Measurements from ENCODE around the gene CHML. TPM values are rescaled to one million over a fixed set of nuclear protein-coding genes. Genes with fewer than 3 reads are reported as not detected.

The CHML gene
- total RNA-seq, 2 donors from 2014 or later = 1.6 to 3.6 TPM

DNA sequence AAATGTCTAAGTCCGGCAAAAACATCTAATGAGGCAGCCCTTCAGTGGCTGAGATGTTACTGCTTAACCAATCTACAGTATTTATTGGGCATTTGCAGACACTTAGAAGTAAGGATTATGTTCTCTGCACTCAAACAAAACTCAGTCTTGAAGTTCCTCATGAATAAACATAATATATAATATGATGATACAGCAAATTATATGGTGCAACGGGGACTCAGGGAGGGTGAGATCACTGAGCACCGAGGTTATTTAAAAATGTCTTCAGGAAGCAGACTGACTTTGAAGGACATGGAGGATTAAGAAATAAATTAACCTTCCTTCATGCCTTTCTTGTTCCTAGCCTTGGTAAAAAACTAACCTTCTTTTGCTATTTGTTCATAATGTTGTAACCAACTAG is 39.8 kb upstream of the CHML start:
- no peaks in the 10 kb centered on the region for H3K9me3 ChIP-seq
- TF ChIP-seq, protein P1, sequence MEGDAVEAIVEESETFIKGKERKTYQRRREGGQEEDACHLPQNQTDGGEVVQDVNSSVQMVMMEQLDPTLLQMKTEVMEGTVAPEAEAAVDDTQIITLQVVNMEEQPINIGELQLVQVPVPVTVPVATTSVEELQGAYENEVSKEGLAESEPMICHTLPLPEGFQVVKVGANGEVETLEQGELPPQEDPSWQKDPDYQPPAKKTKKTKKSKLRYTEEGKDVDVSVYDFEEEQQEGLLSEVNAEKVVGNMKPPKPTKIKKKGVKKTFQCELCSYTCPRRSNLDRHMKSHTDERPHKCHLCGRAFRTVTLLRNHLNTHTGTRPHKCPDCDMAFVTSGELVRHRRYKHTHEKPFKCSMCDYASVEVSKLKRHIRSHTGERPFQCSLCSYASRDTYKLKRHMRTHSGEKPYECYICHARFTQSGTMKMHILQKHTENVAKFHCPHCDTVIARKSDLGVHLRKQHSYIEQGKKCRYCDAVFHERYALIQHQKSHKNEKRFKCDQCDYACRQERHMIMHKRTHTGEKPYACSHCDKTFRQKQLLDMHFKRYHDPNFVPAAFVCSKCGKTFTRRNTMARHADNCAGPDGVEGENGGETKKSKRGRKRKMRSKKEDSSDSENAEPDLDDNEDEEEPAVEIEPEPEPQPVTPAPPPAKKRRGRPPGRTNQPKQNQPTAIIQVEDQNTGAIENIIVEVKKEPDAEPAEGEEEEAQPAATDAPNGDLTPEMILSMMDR (IDR thresholded peaks at IDR 0.05) = no peak
- no peaks in the 10 kb centered on the region for H3K27me3 ChIP-seq
- DNase-seq (no peak), ATAC-seq (no peak)
- intact Hi-C loops (cut with DNase I) = no loop called here
- WGBS, 2 donors = 54 to 74% methylated on average over 3 of the region's 3 CpGs
- no peak overlapping the region for H3K4me3 ChIP-seq
- H3K27ac ChIP-seq = no peak overlapping the region
- H3K36me3 ChIP-seq (replicated peaks in 1 of 2; ENCODE audit: insufficient read depth in 1 of 2, low read depth in 2 of 2) = no peaks in the 10 kb centered on the region
- no peaks in the 10 kb centered on the region for H3K4me1 ChIP-seq

DNA sequence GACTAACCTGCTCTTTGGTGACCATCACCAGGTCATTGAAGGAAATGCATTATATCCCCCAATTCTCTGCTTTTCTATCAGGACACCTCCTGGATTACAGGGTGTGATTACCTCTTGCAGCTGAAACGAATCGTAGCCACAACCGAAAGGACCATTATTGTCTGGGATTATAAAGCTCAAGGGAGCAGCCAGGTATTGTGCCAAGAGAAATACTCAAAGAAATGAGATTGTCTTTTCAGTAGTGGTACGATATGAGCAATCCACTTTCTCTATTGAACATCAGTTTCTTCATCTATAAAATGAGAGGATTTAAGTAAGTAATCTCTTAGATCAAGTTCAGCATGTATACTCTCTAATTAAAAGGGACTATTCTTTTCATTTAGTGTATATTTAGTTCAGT is 39.2 kb upstream of the CHML start:
- Histone ChIP-seq H3K4me3 (no peak overlapping the region), H3K27ac (no peak overlapping the region), H3K9me3 (no peaks in the 10 kb centered on the region), H3K4me1 (no peaks in the 10 kb centered on the region), H3K27me3 (no peaks in the 10 kb centered on the region), H3K36me3 (replicated peaks in 1 of 2; ENCODE audit: insufficient read depth in 1 of 2, low read depth in 2 of 2) (no peaks in the 10 kb centered on the region)
- WGBS, 2 donors = 72 to 81% methylated on average over 4 of the region's 4 CpGs
- ATAC-seq (no peak), DNase-seq (no peak)
- no peak for TF ChIP-seq POLR2A (IDR thresholded peaks at IDR 0.05)
- TF ChIP-seq, protein P1 (IDR thresholded peaks at IDR 0.05) = no peak
- intact Hi-C loops (cut with DNase I) = no loop called here

DNA sequence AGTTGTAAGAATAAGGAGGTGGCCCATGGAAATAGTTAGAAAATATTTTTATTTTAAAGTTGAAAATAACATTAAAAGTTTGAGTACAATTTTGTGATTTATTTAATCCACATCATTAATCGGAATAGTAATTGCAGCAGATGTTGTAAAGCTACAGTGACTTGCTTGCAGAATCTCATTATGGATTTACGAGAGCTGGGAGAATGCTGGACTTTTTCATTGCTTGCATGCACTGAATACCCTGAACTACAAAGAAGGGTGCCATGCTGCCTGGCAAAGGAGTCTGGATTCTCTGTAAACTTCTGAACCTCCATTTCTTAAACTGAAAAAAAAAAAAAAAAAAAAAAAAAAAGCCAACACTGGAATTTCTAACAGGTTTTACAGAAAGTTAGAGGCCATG is 38.4 kb upstream of the CHML start:
- H3K4me3 ChIP-seq = no peak overlapping the region
- H3K36me3 ChIP-seq (replicated peaks in 1 of 2; ENCODE audit: insufficient read depth in 1 of 2, low read depth in 2 of 2) = no peaks in the 10 kb centered on the region
- TF ChIP-seq, protein P1 (IDR thresholded peaks at IDR 0.05) = no peak
- no peak for TF ChIP-seq POLR2A (IDR thresholded peaks at IDR 0.05)
- no peaks in the 10 kb centered on the region for H3K27me3 ChIP-seq
- 79 to 84% methylated on average over 2 of the region's 2 CpGs for WGBS, 2 donors
- H3K9me3 ChIP-seq = no peaks in the 10 kb centered on the region
- intact Hi-C loops (cut with DNase I) = no loop called here
- ATAC-seq = no peak
- no peak overlapping the region for H3K27ac ChIP-seq
- H3K4me1 ChIP-seq = no peaks in the 10 kb centered on the region
- no peak for DNase-seq

DNA sequence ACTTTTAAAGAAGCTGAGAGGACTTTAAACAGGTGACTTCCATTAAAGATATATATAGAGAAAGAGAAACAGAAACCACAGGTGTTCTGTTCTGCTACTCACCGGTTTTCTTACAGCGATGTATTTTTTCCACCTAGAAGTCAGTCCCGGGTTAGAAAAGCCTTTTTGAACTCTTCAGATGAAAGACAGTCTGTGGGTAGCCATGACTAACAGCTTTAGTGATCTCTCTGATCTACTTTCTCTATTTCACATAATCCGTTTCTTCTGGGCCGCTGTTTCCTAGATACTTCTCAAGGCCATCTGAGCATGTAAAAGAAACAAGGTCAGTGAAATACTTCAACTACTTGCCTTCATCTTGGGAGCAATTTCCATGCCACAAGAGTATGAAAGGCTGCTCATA is 37.0 kb upstream of the CHML start:
- TF ChIP-seq POLR2A (IDR thresholded peaks at IDR 0.05) = no peak
- TF ChIP-seq, protein P1 (IDR thresholded peaks at IDR 0.05) = no peak
- ATAC-seq (no peak), DNase-seq (no peak)
- Histone ChIP-seq H3K9me3 (no peaks in the 10 kb centered on the region), H3K4me3 (no peak overlapping the region), H3K27me3 (no peaks in the 10 kb centered on the region), H3K27ac (no peak overlapping the region), H3K4me1 (no peaks in the 10 kb centered on the region), H3K36me3 (replicated peaks in 1 of 2; ENCODE audit: insufficient read depth in 1 of 2, low read depth in 2 of 2) (no peaks in the 10 kb centered on the region)
- intact Hi-C loops (cut with DNase I) = no loop called here
- WGBS, 2 donors = 54 to 57% methylated on average over 5 of the region's 5 CpGs

DNA sequence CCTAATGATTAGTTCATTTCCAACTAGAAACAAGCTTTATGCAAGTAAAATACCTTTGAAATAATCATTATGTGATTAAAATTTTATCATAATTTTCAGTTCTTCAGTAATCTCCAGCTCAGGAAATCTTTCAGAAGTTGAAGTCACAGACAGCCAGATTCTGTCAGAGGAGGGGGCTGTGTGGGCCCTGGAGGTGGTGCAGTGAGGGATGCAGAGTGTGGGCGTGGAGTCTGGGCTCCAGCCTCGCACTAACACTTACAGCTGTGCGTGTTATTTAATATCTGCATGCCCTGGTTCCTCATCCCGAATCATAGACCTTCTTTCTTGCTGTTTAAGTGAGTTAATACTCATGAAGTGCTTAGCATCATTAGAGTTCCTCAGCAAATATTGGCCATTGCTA is 35.8 kb upstream of the CHML start:
- Histone ChIP-seq H3K27ac (no peak overlapping the region), H3K36me3 (replicated peaks in 1 of 2; ENCODE audit: insufficient read depth in 1 of 2, low read depth in 2 of 2) (no peaks in the 10 kb centered on the region), H3K4me3 (no peak overlapping the region), H3K9me3 (no peaks in the 10 kb centered on the region), H3K27me3 (no peaks in the 10 kb centered on the region), H3K4me1 (no peaks in the 10 kb centered on the region)
- intact Hi-C loops (cut with DNase I) = no loop called here
- WGBS, 2 donors = 65 to 79% methylated on average over 4 of the region's 4 CpGs
- DNase-seq = no peak
- no peak for TF ChIP-seq POLR2A (IDR thresholded peaks at IDR 0.05)
- TF ChIP-seq, protein P1 (IDR thresholded peaks at IDR 0.05) = no peak
- no peak for ATAC-seq
